Testis (tissue), 2 donors: ENCODE data around the gene INF2.

ENCODE experiments used
- CTCF ChIP-seq, 3 experiments: fragments of 450-650 bp in 2 of 3; fragments of 200-600 bp in 1 of 3; sonication (generic) in 1 of 3; IDR thresholded peaks; one replicate each; pipeline ENCODE4 v1.5.1; 2016 to 2019; ENCODE audit warnings: antibody characterized with exemption in 3 of 3, mild to moderate bottlenecking in 2 of 3, moderate library complexity in 1 of 3
- POLR2A ChIP-seq: fragments of 450-650 bp; IDR thresholded peaks from one replicate; pipeline ENCODE4 v1.6.1; 2017; ENCODE audit warnings: antibody characterized with exemption, mild to moderate bottlenecking, moderate library complexity

DNA sequence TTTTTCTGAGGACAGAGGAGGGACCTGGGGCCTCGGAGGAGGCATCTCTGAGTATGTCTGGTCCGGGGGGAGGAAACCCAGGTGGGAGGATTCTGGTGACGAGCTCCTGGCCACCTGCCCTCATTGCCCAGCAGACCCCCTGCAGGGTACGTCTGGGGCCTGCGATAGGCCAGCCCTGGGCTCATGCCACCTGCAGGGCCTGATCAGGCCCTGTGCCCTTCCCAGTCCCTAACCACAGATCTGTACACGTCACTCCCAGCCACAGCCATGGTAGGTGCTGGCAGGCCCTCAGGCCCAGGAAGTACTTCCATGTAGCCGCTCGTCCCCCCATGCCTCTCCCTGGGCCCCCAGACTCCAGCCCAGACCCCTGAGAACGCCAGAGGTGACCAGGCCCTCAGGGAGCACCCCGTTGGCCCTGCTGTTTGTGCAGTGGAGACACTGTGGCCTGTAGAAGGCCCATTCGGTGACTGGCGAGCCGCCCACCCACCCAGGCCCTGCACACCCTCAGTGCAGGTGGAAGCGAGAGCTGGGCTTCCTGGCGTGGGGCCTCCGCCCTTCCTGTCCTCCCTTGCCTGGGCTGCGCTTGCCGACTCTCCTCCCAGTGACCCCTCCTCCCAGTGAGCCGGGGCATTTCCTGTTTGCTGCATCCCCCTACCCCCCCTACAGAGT lies 5.7 kb downstream of the INF2 start:
- no peak for TF ChIP-seq CTCF (IDR thresholded peaks at IDR 0.05)
- TF ChIP-seq POLR2A = no peak
